Activated CD4-positive, alpha-beta T cell treated with anti-CD3 and anti-CD28 coated beads, Interleukin-2, amount 50 U/mL, for 1 hour (primary cell): Measurements from ENCODE around the gene DCBLD1.
"Not testable (repeated sequence)": the region's sequence is repeated elsewhere in the genome, so short reads cannot be mapped to it uniquely, and the experiment has no call there.

Experiments used
- DNase-seq: peaks from one replicate; pipeline ENCODE4 v3.0.0-alpha.2; 2020

DCBLD1 gene

GRCh38 chr6:117503211-117503610 is 20.7 kb downstream of the DCBLD1 start:
- no peak for DNase-seq

GRCh38 chr6:117504478-117505144 is 22.1 kb downstream of the DCBLD1 start:
- no peak for DNase-seq

- DNase-seq: no peak
Measured at GRCh38 chr6:117505311-117505710, 22.8 kb downstream of the DCBLD1 start.

GRCh38 chr6:117506180-117506835 is 23.8 kb downstream of the DCBLD1 start:
- no peak for DNase-seq

GRCh38 chr6:117506907-117507306 is 24.4 kb downstream of the DCBLD1 start:
- no peak for DNase-seq

- no peak for DNase-seq
Measured at GRCh38 chr6:117508450-117508971, 26.0 kb downstream of the DCBLD1 start.

- DNase-seq: no peak
Measured at GRCh38 chr6:117509021-117509420, 26.5 kb downstream of the DCBLD1 start.

GRCh38 chr6:117512056-117512828 is 29.8 kb downstream of the DCBLD1 start:
- DNase-seq: no peak

GRCh38 chr6:117512987-117513573 is 30.6 kb downstream of the DCBLD1 start:
- no peak for DNase-seq

- no peak for DNase-seq
Measured at GRCh38 chr6:117513778-117514365, 31.4 kb downstream of the DCBLD1 start.

GRCh38 chr6:117514655-117515054 is 32.2 kb downstream of the DCBLD1 start:
- no peak for DNase-seq

- no peak for DNase-seq
Measured at GRCh38 chr6:117515326-117515725, 32.9 kb downstream of the DCBLD1 start.

GRCh38 chr6:117517995-117518394 is 35.5 kb downstream of the DCBLD1 start:
- not testable (repeated sequence) for DNase-seq

GRCh38 chr6:117518870-117519269 is 36.4 kb downstream of the DCBLD1 start:
- no peak for DNase-seq

GRCh38 chr6:117520603-117521395 is 38.3 kb downstream of the DCBLD1 start:
- no peak for DNase-seq

GRCh38 chr6:117521791-117522502 is 39.5 kb downstream of the DCBLD1 start:
- DNase-seq: no peak

- DNase-seq: no peak
Measured at GRCh38 chr6:117525607-117526006, 43.1 kb downstream of the DCBLD1 start.

- no peak for DNase-seq
Measured at GRCh38 chr6:117530467-117531242, 48.2 kb downstream of the DCBLD1 start.

GRCh38 chr6:117531346-117531745 is 48.9 kb downstream of the DCBLD1 start:
- DNase-seq: no peak
